Measurements from ENCODE around the gene FAM221A.

Gene FAM221A

GRCh38 chr7:23698822-23699221, 18.8 kb downstream of the FAM221A start:
- in situ Hi-C loops (cut with MboI; ENCODE audit: low sequenced_read_pairs), result loop anchor here (10.0 kb wide), 1 partner anchor 124 kb away; no protein-coding TSS in a partner anchor

- in situ Hi-C loops (cut with MboI; ENCODE audit: low sequenced_read_pairs), result loop anchor here (25.0 kb wide), 1 partner anchor 438 kb away; no protein-coding TSS in a partner anchor
Measured at GRCh38 chr7:23700046-23700445, 20.0 kb downstream of the FAM221A start.

DNA sequence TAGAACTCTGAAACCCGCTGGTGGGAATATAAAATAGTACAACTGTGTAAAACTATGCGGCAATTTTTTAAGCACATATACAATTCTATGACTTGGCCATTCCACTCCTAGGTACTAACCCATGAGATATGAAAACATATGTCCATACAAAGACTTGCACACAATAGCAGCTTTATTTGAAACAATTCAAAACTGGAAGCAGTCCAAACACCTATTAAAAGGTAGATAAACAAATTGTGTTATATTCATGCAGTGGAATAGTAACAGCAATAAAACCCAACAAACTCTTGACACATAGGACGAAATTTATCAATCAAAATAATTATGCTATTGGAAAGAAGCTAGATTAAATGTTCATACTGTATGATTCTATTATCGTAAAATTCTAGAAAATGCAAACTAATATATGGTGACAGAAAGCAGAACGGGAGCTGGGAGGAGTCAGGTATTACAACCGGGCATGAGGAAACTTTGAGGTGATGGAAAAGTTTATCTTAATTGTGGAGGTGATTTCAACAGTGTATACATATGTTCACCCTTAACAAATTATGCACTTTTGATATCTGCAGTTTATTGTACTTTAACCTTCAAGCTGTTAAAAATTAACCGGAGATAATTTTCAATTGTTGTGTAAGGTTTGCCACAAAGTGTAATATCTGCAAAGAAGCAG, 29.2 kb downstream of the FAM221A start:
- in situ Hi-C loops (cut with MboI; ENCODE audit: low sequenced_read_pairs), result loop anchor here (25.0 kb wide), 1 partner anchor 447 kb away; no protein-coding TSS in a partner anchor

- in situ Hi-C loops (cut with MboI; ENCODE audit: low sequenced_read_pairs), result loop anchor here (25.0 kb wide), 1 partner anchor 448 kb away; no protein-coding TSS in a partner anchor
Measured at GRCh38 chr7:23710000-23710399, 30.0 kb downstream of the FAM221A start, which contains the start of gene STK31. Gene STK31, plus strand, starts transcription at chr7:23710219. Its CDS starts 67 bp downstream, at chr7:23710286.

DNA sequence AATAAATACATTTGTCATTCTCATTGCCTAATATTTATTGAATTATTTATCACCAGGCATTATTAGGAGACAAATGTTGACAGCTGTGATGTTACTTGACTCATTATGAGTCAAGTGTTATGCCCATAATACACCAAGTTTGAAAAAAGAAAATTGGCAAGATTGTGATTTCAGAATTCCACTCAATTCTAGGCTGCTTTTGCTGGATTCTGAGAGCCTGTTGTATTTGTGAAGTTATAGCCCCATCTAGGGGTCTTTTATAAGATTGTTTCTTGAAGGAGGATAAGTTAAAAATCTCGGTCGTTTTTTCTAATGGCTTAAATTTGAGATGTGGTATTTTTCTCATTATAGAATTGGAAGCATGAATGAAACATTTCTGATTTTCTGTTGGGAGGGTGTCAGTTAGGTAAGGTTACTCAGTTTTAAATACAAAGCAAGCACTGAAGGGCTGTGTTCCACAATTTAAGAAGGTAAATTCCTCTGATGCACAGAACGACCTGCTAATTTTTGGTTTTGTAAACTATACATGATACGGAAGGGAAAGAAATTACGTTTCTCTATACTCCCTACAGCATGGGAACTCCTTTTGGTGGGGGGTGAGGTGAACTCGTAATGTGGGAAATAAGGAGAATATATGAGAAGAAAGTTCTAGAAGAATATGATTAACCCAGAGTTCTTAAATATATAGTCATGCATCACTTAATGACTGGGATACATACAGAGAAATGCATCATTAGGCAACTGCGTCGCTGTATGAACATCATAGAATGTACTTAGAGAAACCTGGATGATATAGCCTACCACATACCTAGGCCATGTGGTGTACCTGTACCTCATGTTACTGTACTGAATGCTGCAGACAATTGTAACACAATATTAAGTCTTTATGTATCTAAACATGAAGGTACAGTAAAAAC, 32.6 kb downstream of the FAM221A start:
- in situ Hi-C loops (cut with MboI; ENCODE audit: low sequenced_read_pairs), result loop anchor here (25.0 kb wide), 1 partner anchor 450 kb away; no protein-coding TSS in a partner anchor

- in situ Hi-C loops (cut with MboI; ENCODE audit: low sequenced_read_pairs), result loop anchor here (25.0 kb wide), 1 partner anchor 451 kb away; no protein-coding TSS in a partner anchor
Measured at GRCh38 chr7:23713285-23714149, 33.5 kb downstream of the FAM221A start.

DNA sequence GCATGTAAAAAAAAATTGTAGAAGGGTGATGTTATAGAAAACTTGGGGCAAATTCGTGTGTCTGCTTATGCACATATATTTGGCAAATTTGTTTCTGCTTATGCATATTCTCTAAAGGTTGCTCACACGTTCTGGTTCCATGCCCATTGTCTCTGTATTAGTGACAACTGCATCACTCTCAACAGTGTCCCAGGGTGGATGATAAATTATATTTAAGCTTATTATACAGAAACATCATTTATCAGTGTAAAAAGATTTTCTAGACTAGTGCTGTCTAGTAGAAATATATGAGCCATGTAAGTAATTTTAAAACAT, 34.1 kb downstream of the FAM221A start:
- in situ Hi-C loops (cut with MboI; ENCODE audit: low sequenced_read_pairs), result loop anchor here (25.0 kb wide), 1 partner anchor 452 kb away; no protein-coding TSS in a partner anchor

DNA sequence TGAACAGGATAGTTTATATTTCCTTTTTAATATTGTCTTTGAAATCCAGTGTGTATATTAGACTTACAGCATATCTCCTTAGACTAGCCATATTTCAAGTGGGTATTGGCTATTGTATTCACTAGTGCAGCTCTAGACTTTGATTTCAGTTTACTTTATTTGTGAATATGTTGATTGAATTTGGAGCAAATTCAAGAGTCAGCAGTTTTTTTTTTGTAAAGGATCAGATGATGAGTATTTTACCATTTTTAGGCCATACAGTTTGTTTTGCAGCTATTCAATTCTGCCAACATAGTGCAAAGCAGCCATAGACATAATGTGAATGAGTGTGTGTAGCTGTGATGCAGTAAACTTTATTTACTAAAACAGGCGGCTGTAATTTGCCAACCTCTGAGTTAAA, 34.6 kb downstream of the FAM221A start:
- in situ Hi-C loops (cut with MboI; ENCODE audit: low sequenced_read_pairs), result loop anchor here (25.0 kb wide), 1 partner anchor 452 kb away; no protein-coding TSS in a partner anchor

GRCh38 chr7:23715099-23715498, 35.1 kb downstream of the FAM221A start:
- in situ Hi-C loops (cut with MboI; ENCODE audit: low sequenced_read_pairs), result loop anchor here (25.0 kb wide), 1 partner anchor 453 kb away; no protein-coding TSS in a partner anchor

GRCh38 chr7:23717788-23718187, 37.8 kb downstream of the FAM221A start:
- in situ Hi-C loops (cut with MboI; ENCODE audit: low sequenced_read_pairs), result loop anchor here (25.0 kb wide), 1 partner anchor 455 kb away; no protein-coding TSS in a partner anchor

DNA sequence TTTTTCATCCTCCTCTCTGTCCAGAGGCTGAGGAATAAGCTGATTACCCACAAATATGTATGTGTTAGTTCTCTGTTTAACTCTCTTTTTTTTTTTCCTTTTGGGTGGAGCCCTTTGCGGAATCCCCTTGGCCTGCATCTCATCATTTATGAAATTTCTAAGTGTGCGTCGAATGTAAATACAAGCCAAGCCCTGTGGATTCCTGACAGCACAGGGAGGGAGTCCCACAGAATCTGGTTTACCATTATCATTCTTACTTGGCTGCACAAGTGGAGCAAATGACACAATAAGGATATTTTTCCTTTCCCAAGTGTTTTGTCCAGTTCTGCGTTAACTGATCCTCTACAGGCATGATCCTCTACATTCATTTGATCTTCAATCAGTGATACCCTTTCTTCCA, 41.5 kb downstream of the FAM221A start:
- in situ Hi-C loops (cut with MboI; ENCODE audit: low sequenced_read_pairs), result loop anchor here (25.0 kb wide), 1 partner anchor 459 kb away; no protein-coding TSS in a partner anchor

GRCh38 chr7:23722587-23723216, 42.7 kb downstream of the FAM221A start:
- in situ Hi-C loops (cut with MboI; ENCODE audit: low sequenced_read_pairs), result loop anchor here (25.0 kb wide), 1 partner anchor 460 kb away; no protein-coding TSS in a partner anchor

GRCh38 chr7:23724113-23724512, 44.1 kb downstream of the FAM221A start:
- in situ Hi-C loops (cut with MboI; ENCODE audit: low sequenced_read_pairs), result loop anchor here (25.0 kb wide), 1 partner anchor 462 kb away; no protein-coding TSS in a partner anchor

GRCh38 chr7:23742051-23742450, 62.1 kb downstream of the FAM221A start:
- in situ Hi-C loops (cut with MboI; ENCODE audit: low sequenced_read_pairs), result no loop called here

GRCh38 chr7:23743226-23743625, 63.2 kb downstream of the FAM221A start:
- in situ Hi-C loops (cut with MboI; ENCODE audit: low sequenced_read_pairs), result no loop called here

GRCh38 chr7:23746629-23747028, 66.6 kb downstream of the FAM221A start:
- in situ Hi-C loops (cut with MboI; ENCODE audit: low sequenced_read_pairs), result no loop called here

GRCh38 chr7:23751852-23752251, 71.9 kb downstream of the FAM221A start:
- in situ Hi-C loops (cut with MboI; ENCODE audit: low sequenced_read_pairs), result no loop called here
